Right ventricle myocardium superior (tissue), 1 donor: ENCODE measurements around the gene SLC26A1. TPM values are rescaled to one million over a fixed set of nuclear protein-coding genes. Genes with fewer than 3 reads are reported as not detected.

Experiments used
- ATAC-seq: fragments of 200-7000 bp; cut with Tn5 transposase; one replicate; pipeline ENCODE4 v1.9.1; 2020; ENCODE audit warnings: mild to moderate bottlenecking; ENCODE audit not compliant: poor library complexity
- DNase-seq: peaks from one replicate; pipeline ENCODE4 v3.0.0-alpha.2; 2020
- intact Hi-C: fragments of 100-400 bp; cut with DNase I; formaldehyde crosslinking; loops from one replicate; pipeline ENCODE4 v1.11.2; 2022
- total RNA-seq: library from RNA; stranded (reverse); fragmentation: NEBNext Ultra II Directional; extraction: Animal tissue kit (Norgen Biotek cat#: 25700); gene quantifications from one replicate; pipeline ENCODE4 v1.2.1, GENCODE V29; 2021
- donor health status: DM: no; HTN: yes; CAD: no; lungs with severe emphysema.

The SLC26A1 gene
- total RNA-seq, 1 donor from 2014 or later, result 0.19 TPM

GRCh38 chr4:1015746-1016145 lies 22.5 kb upstream of the SLC26A1 start:
- intact Hi-C loops, result no loop called here
- ATAC-seq, result no peak
- no peak for DNase-seq

- ATAC-seq, result no peak
- DNase-seq, result no peak
- intact Hi-C loops, result no loop called here
Measured at GRCh38 chr4:1015179-1015578, 22.0 kb upstream of the SLC26A1 start.

GRCh38 chr4:1014291-1015167 lies 21.3 kb upstream of the SLC26A1 start:
- intact Hi-C loops, result no loop called here
- ATAC-seq (no peak), DNase-seq (no peak)

- DNase-seq (no peak), ATAC-seq (no peak)
- intact Hi-C loops, result no loop called here
Measured at GRCh38 chr4:1013225-1014073, 20.2 kb upstream of the SLC26A1 start.

GRCh38 chr4:1012034-1012739 lies 19.0 kb upstream of the SLC26A1 start:
- intact Hi-C loops, result no loop called here
- ATAC-seq (no peak), DNase-seq (no peak)

- intact Hi-C loops, result no loop called here
- ATAC-seq, result no peak
- no peak for DNase-seq
Measured at GRCh38 chr4:1011666-1012033, 18.4 kb upstream of the SLC26A1 start.

- intact Hi-C loops, result no loop called here
- peak; percentile 73 for ATAC-seq
- DNase-seq, result peak; percentile 95
Measured at GRCh38 chr4:1011022-1011665, 17.9 kb upstream of the SLC26A1 start, which contains the start of gene FGFRL1. FGFRL1 (plus strand) TSS chr4:1011626; CDS start chr4:1012486, 860 bp downstream.

GRCh38 chr4:1010395-1011021 lies 17.3 kb upstream of the SLC26A1 start:
- intact Hi-C loops, result no loop called here
- ATAC-seq (peak; percentile 53), DNase-seq (peak; percentile 85)

GRCh38 chr4:1009542-1010394 lies 16.6 kb upstream of the SLC26A1 start:
- intact Hi-C loops, result no loop called here
- peak; percentile 82 for ATAC-seq

GRCh38 chr4:1008840-1009541 lies 15.8 kb upstream of the SLC26A1 start:
- peak; percentile 69 for DNase-seq
- ATAC-seq, result no peak
- intact Hi-C loops, result no loop called here

More at GRCh38 chr4:1009542-1010394, 16.6 kb upstream of the SLC26A1 start:
- peak; percentile 76 for DNase-seq

GRCh38 chr4:1006856-1007255 lies 13.7 kb upstream of the SLC26A1 start:
- no peak for ATAC-seq
- intact Hi-C loops, result no loop called here

GRCh38 chr4:1004557-1005485 lies 11.6 kb upstream of the SLC26A1 start:
- intact Hi-C loops, result no loop called here
- ATAC-seq, result no peak
- peak; percentile 71 for DNase-seq

More at GRCh38 chr4:1006856-1007255, 13.7 kb upstream of the SLC26A1 start:
- DNase-seq, result no peak

GRCh38 chr4:1004071-1004418 lies 10.8 kb upstream of the SLC26A1 start:
- no peak for ATAC-seq
- intact Hi-C loops, result no loop called here
- no peak for DNase-seq

GRCh38 chr4:1003271-1004070 lies 10.3 kb upstream of the SLC26A1 start:
- ATAC-seq, result no peak
- intact Hi-C loops, result no loop called here
- DNase-seq, result no peak
